Limb (tissue), 2 donors: ENCODE data around the gene ADAT1.
A peak's percentile ranks its signal among the peaks of the same experiment; 100 is the strongest.

Experiments used
- DNase-seq, 2 donors: peaks; one replicate each; pipeline ENCODE4 v3.0.0-alpha.2; 2016; ENCODE audit errors: extremely low spot score in 2 of 2

Gene ADAT1, protein sequence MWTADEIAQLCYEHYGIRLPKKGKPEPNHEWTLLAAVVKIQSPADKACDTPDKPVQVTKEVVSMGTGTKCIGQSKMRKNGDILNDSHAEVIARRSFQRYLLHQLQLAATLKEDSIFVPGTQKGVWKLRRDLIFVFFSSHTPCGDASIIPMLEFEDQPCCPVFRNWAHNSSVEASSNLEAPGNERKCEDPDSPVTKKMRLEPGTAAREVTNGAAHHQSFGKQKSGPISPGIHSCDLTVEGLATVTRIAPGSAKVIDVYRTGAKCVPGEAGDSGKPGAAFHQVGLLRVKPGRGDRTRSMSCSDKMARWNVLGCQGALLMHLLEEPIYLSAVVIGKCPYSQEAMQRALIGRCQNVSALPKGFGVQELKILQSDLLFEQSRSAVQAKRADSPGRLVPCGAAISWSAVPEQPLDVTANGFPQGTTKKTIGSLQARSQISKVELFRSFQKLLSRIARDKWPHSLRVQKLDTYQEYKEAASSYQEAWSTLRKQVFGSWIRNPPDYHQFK

GRCh38 chr16:75622761-75623605, at the start of gene ADAT1:
Gene ADAT1 (minus strand): TSS chr16:75623281. CDS start chr16:75620799, 2,482 bp downstream.
- peak; percentile 97 to 98 for DNase-seq

- DNase-seq = no peak
Observed at GRCh38 chr16:75667503-75667902, 44.4 kb upstream of the ADAT1 start.

DNA sequence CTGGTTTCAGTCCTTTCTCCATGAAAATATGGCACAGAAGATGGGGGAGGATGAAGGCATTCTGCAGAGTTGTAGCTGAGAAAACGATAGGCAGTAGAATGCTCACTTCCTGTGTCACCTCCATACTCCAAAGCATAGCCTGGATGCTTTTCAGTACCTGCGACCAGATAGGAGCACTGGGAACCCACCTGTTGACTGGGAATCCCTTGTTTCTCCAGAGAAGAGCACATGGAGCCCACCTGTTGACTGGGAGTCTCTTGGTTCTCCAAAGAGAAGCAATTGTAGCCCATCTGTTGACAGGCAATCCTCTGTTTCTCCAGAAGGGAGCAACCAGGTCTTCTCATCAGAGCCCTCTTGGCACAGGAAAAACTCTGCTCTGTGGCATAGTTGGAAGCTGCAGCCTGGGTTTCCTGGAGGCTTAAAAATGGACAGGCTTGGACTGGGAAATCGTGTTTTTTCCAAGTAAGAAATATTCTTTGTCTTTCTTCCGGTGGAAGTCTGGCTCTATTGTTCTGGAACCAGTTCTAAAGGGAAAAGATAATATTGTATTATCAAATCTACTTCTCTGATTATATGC, 37.7 kb upstream of the ADAT1 start:
- no peak for DNase-seq

DNA sequence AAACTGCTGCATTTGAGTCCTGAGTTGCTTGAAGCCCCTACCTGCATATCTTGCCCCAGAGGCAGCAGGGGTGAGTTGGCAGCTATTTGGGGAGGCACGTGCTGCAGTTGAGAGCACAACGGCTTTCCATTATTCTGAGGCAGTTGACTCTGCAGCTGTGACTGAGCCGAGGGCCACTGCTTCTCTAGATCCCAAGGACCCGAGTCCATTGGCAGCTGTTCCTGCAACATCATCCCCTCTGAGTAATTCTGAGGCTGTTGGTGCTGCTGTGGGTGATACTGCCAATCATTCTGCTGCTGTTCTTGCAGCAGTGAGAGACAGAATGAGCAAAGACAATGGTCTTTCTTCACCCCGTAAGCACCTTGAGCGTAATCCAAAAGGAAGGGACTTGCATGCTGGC, 37.2 kb upstream of the ADAT1 start:
- DNase-seq = no peak

- no peak for DNase-seq
Observed at GRCh38 chr16:75658175-75658574, 35.1 kb upstream of the ADAT1 start.

DNA sequence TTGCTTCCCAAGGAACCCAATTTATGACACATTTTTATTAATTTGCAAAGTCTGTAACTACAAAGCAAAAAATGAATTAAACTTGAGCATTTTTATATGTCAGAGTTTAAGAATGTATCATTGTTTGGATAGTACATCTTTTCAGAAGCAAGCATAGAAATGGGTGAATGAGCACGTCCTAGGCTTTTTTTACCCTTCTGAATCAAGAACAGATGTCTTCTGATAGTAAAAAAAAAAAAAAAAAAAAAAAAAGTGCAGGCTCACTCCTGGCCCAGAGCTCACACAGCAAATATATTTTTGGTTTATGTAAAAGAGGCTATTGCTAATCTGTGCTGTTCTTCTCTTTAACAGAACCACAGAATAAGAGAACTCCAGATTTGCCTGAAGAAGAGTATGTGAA, 30.8 kb upstream of the ADAT1 start:
- DNase-seq = no peak

- DNase-seq = peak; percentile 87 to 92
Observed at GRCh38 chr16:75648265-75649076, 25.4 kb upstream of the ADAT1 start.

GRCh38 chr16:75647492-75648264, 24.6 kb upstream of the ADAT1 start, which contains the start of the genes KARS1 and TERF2IP:
Gene KARS1 (minus strand): TSS chr16:75647665. CDS start chr16:75647639, 26 bp downstream.
Gene TERF2IP (plus strand): TSS chr16:75647773. CDS start chr16:75647883, 110 bp downstream.
- peak; percentile 95 to 97 for DNase-seq

DNA sequence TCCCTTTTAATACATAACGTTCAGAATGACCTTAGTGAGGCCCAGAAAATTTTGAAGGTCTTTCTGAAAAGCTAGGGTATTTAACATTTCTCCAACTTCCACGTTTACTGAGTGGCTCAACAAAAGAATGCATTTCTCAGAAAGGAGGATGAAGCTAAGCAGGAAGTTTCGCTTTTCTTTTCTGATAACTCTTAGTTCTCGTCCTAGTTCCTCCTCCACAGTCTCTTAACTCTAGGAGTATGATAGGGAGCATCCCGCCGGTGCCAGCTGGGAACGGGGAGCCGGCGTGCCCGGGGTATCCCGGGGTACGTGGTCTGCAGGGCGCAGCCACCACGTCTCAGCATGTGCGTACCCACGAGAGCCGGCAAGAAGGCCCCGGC, 24.0 kb upstream of the ADAT1 start:
- DNase-seq = no peak

DNA sequence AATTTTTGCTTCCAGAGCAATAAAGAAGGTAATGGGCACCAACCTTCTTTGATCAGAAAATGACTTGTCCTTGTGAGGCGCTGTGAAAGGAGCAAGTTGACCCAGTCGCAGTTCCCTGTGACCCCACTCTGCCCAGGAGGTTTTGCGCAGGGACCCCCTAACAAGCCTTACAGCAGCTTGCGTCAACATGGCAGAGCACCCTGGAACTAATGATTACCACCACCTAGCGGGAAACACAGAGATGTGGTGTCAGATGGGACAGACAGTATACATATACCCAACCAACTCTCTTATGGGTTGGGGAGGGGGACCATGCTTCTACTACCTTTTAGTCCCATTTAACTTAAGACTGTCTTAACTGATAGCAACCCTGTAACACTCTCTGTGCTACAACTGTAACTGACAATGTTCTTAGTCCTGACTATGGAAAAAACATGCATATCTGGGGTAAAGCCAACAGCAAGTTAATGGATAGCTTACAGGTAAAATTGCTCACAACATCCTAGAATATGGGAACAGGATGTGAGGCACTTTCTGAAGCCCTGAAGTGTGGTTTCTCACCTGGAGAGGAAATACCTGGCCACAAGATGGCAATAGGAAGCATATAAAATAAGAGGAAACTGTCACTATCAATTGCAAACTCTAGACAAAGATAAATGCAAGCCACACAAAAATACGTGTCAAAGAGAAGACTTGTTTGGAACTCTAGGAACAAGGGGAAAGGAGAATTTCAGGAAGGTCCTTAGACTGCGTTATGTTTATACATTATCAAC, 21.3 kb upstream of the ADAT1 start:
- DNase-seq = no peak

DNA sequence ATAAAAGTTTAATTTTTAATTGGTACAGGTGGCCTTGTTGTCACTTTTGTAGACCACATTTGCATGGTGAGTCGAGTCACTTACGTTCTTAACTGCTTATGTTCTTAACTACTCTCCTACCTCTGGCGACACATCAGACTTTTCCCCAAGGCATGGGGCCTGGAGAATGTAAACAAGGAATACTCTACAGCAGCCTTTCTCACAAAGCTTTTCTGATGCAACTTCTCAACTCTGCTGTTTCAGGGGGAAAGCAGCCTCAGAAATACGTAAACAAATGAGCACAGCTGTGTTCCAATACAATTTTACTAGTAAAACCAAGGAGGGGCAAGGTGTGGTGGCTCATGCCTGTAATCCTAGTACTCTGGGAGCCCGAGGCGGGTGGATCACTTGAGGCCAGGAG, 17.5 kb upstream of the ADAT1 start:
- DNase-seq = no peak

- no peak for DNase-seq
Observed at GRCh38 chr16:75635036-75635435, 12.0 kb upstream of the ADAT1 start.

GRCh38 chr16:75632857-75633256, 9.8 kb upstream of the ADAT1 start:
- DNase-seq = no peak

DNA sequence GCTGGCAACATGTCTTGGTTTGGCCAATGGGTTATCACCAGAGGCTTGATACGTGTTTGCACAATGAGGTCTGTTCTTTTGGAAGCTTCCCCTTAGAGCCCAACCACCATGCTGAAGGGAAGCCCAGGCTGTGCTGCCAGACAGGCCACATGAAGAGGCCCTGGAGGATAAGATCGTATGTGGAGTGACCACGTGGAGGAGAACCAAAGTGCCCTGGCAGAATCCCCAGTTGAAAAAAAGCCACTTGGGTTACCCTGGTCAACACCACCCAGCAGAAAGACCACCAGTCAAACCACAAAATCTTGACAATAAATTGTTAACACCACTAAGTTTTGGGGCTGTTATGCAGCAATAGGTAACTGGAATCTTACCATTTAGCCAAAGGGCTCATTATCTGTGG, 7.0 kb upstream of the ADAT1 start:
- DNase-seq = no peak

GRCh38 chr16:75629132-75629531, 6.1 kb upstream of the ADAT1 start:
- DNase-seq = no peak

DNA sequence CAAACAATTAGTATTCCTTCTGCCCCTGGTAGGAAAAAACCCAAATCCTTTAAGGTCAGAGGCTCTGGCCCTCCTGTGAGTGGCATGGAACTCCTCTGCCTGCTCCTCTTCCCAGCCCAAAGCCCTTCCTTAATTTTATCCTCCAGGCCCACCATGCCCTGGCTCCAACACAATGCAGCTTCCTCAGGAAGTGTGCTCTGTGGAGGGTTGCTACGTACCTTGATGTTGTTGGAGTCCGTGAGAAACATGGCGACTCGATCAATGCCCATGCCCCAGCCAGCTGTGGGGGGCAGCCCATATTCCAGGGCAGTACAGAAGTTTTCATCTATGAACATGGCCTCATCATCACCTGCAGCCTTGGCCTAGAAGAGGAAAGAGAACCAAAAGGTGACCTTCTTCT, 5.3 kb upstream of the ADAT1 start:
- no peak for DNase-seq

DNA sequence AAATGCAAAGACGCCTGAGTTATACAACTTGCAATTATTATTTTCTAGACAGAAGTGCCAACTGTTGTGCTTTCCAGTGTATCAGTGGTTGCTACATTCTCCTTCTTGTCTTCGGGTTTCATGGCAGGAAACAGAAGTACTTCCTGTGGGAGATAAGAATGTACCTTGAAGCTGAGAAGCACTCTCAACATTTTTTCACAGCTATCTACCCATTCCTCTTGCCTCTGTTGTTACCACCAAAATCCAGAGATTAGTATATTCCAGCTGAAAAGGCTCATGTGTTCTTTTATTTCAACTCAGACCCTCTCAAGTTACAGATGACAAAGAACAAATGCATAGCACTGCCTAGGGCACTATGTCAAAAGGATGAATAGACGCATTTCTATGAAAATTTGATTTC, 4.8 kb upstream of the ADAT1 start:
- DNase-seq = no peak

DNA sequence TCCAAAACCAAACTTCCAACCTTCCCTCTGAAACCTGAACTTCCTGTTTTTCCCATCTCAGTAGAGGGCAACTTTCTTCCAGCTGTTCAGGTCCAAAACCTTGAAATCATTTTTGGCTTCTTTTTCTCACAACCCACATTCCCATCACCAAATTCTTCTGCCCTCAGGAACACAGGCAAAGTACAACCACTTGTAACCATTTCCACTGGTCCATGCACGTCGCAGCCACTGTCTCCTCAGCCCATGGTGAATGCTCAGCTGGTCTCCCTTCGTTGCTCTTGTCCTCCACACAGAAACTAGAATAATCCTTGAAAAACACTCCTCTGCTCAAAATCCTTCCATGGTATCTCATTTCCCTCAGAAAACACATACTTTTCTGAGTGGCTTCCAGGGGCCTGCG, 3.7 kb upstream of the ADAT1 start:
- DNase-seq = no peak

DNA sequence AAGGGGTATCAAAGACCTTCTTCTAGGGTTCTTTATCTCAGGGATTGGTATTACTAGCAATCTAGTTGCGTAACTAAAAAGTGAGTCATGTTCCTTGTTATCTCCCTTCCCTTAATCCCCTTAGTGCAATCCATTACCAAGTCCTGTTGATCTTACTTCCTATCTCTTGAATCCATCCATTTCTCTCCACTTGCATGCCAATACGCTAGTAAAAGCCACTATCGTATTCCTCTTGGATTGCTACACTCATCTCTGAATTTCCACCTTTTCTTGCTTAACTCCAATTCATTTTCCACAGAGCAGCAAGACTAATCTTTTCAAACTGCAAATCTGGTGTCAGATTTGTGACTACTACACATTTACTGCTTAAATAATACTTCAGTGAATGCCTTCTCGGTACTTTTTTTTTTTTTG, 1.8 kb upstream of the ADAT1 start:
- no peak for DNase-seq

GRCh38 chr16:75621170-75621477, 2.0 kb downstream of the ADAT1 start:
- peak in 1 of 2 donors; percentile 58 for DNase-seq
